ENCODE results near the gene SUN5. TPM values are rescaled to one million over a fixed set of nuclear protein-coding genes. Genes with fewer than 3 reads are reported as not detected.

SUN5 gene
- polyA plus RNA-seq, 3 donors from 2014 or later = not detected

GRCh38 chr20:32987044-32987825 lies 17.0 kb downstream of the SUN5 start:
- H3K36me3 Mint-ChIP-seq = no peaks in the 10 kb centered on the region
- no peak for DNase-seq
- no peaks in the 10 kb centered on the region for H3K4me1 Mint-ChIP-seq
- no peak overlapping the region for H3K27ac Mint-ChIP-seq
- H3K4me3 Mint-ChIP-seq = no peak overlapping the region
- peaks cover 3 to 6% (median 5%) of the 10 kb centered on the region in 3 donors for H3K27me3 Mint-ChIP-seq (ENCODE audit: low read depth in 3 of 3)
- no peaks in the 10 kb centered on the region for H3K9me3 Mint-ChIP-seq

GRCh38 chr20:32986331-32986966 lies 17.8 kb downstream of the SUN5 start:
- no peaks in the 10 kb centered on the region for H3K36me3 Mint-ChIP-seq
- H3K27ac Mint-ChIP-seq = no peak overlapping the region
- no peak for DNase-seq
- no peaks in the 10 kb centered on the region for H3K4me1 Mint-ChIP-seq
- H3K9me3 Mint-ChIP-seq = no peaks in the 10 kb centered on the region
- no peak overlapping the region for H3K4me3 Mint-ChIP-seq
- H3K27me3 Mint-ChIP-seq (ENCODE audit: low read depth in 3 of 3) = peaks cover 3 to 6% (median 5%) of the 10 kb centered on the region in 3 donors

GRCh38 chr20:32985596-32985995 lies 18.6 kb downstream of the SUN5 start:
- Mint-ChIP-seq H3K36me3 (no peaks in the 10 kb centered on the region), H3K27me3 (ENCODE audit: low read depth in 3 of 3) (peaks cover 3 to 6% (median 5%) of the 10 kb centered on the region in 3 donors), H3K4me3 (no peak overlapping the region), H3K4me1 (no peaks in the 10 kb centered on the region), H3K9me3 (no peaks in the 10 kb centered on the region), H3K27ac (no peak overlapping the region)
- DNase-seq = no peak

- no peak for DNase-seq
- H3K27me3 Mint-ChIP-seq (ENCODE audit: low read depth in 3 of 3) = peaks cover 2 to 6% (median 3%) of the 10 kb centered on the region in 3 donors
- no peaks in the 10 kb centered on the region for H3K4me1 Mint-ChIP-seq
- no peak overlapping the region for H3K27ac Mint-ChIP-seq
- no peaks in the 10 kb centered on the region for H3K36me3 Mint-ChIP-seq
- no peaks in the 10 kb centered on the region for H3K9me3 Mint-ChIP-seq
- H3K4me3 Mint-ChIP-seq = no peak overlapping the region
Measured at GRCh38 chr20:32984631-32985354, 19.4 kb downstream of the SUN5 start.

GRCh38 chr20:32984196-32984595 lies 20.0 kb downstream of the SUN5 start:
- no peak overlapping the region for H3K4me3 Mint-ChIP-seq
- no peaks in the 10 kb centered on the region for H3K36me3 Mint-ChIP-seq
- H3K27ac Mint-ChIP-seq = no peak overlapping the region
- H3K9me3 Mint-ChIP-seq = no peaks in the 10 kb centered on the region
- no peak for DNase-seq
- peaks cover 3 to 6% (median 3%) of the 10 kb centered on the region in 3 donors for H3K27me3 Mint-ChIP-seq (ENCODE audit: low read depth in 3 of 3)
- H3K4me1 Mint-ChIP-seq = no peaks in the 10 kb centered on the region

GRCh38 chr20:32983459-32984112 lies 20.6 kb downstream of the SUN5 start:
- no peaks in the 10 kb centered on the region for H3K36me3 Mint-ChIP-seq
- peaks cover 3 to 6% (median 3%) of the 10 kb centered on the region in 3 donors for H3K27me3 Mint-ChIP-seq (ENCODE audit: low read depth in 3 of 3)
- peak overlapping the region in 1 of 6 donors; percentile 8 for H3K27ac Mint-ChIP-seq
- H3K9me3 Mint-ChIP-seq = no peaks in the 10 kb centered on the region
- DNase-seq = no peak
- no peak overlapping the region for H3K4me3 Mint-ChIP-seq
- H3K4me1 Mint-ChIP-seq = no peaks in the 10 kb centered on the region

GRCh38 chr20:32982617-32983458 lies 21.4 kb downstream of the SUN5 start:
- H3K27ac Mint-ChIP-seq = peak overlapping the region in 1 of 6 donors; percentile 40
- no peaks in the 10 kb centered on the region for H3K9me3 Mint-ChIP-seq
- H3K36me3 Mint-ChIP-seq = no peaks in the 10 kb centered on the region
- H3K4me1 Mint-ChIP-seq = no peaks in the 10 kb centered on the region
- no peak overlapping the region for H3K4me3 Mint-ChIP-seq
- no peak for DNase-seq
- peaks cover 3 to 6% (median 3%) of the 10 kb centered on the region in 3 donors for H3K27me3 Mint-ChIP-seq (ENCODE audit: low read depth in 3 of 3)

- Mint-ChIP-seq H3K4me3 (no peak overlapping the region), H3K9me3 (peaks cover 0 to 5% (median 0%) of the 10 kb centered on the region in 6 donors), H3K27ac (no peak overlapping the region), H3K27me3 (ENCODE audit: low read depth in 3 of 3) (peaks cover 1 to 6% (median 4%) of the 10 kb centered on the region in 3 donors), H3K4me1 (peaks cover 0 to 3% of the 10 kb centered on the region in 2 donors), H3K36me3 (no peaks in the 10 kb centered on the region)
- DNase-seq = no peak
Measured at GRCh38 chr20:32980990-32981389, 23.2 kb downstream of the SUN5 start.

GRCh38 chr20:32980131-32980941 lies 23.9 kb downstream of the SUN5 start:
- H3K4me3 Mint-ChIP-seq = no peak overlapping the region
- peaks cover 0 to 3% of the 10 kb centered on the region in 2 donors for H3K4me1 Mint-ChIP-seq
- H3K27ac Mint-ChIP-seq = no peak overlapping the region
- peaks cover 0 to 5% (median 0%) of the 10 kb centered on the region in 6 donors for H3K9me3 Mint-ChIP-seq
- H3K36me3 Mint-ChIP-seq = no peaks in the 10 kb centered on the region
- peaks cover 1 to 6% (median 4%) of the 10 kb centered on the region in 3 donors for H3K27me3 Mint-ChIP-seq (ENCODE audit: low read depth in 3 of 3)
- DNase-seq = no peak

- Mint-ChIP-seq H3K9me3 (peaks cover 0 to 5% (median 0%) of the 10 kb centered on the region in 6 donors), H3K27me3 (ENCODE audit: low read depth in 3 of 3) (peaks cover 1 to 4% (median 3%) of the 10 kb centered on the region in 3 donors), H3K27ac (no peak overlapping the region), H3K36me3 (no peaks in the 10 kb centered on the region), H3K4me3 (no peak overlapping the region), H3K4me1 (peaks cover 0 to 6% of the 10 kb centered on the region in 2 donors)
- no peak for DNase-seq
Measured at GRCh38 chr20:32979201-32979998, 24.8 kb downstream of the SUN5 start.

- Mint-ChIP-seq H3K36me3 (no peaks in the 10 kb centered on the region), H3K9me3 (peaks cover 0 to 5% (median 0%) of the 10 kb centered on the region in 6 donors), H3K27me3 (ENCODE audit: low read depth in 3 of 3) (peaks cover 1 to 4% (median 3%) of the 10 kb centered on the region in 3 donors), H3K4me3 (no peak overlapping the region), H3K4me1 (peaks cover 0 to 6% of the 10 kb centered on the region in 2 donors), H3K27ac (no peak overlapping the region)
- DNase-seq = no peak
Measured at GRCh38 chr20:32978009-32978335, 26.3 kb downstream of the SUN5 start.
